Kidney capillary endothelial cell (primary cell): ENCODE measurements around the gene CELSR3.
A peak's percentile ranks its signal among the peaks of the same experiment; 100 is the strongest.

Experiments
- DNase-seq: peaks from one replicate; pipeline ENCODE4 v3.0.0-alpha.2; 2018; ENCODE audit warnings: low spot score

Gene CELSR3

DNA sequence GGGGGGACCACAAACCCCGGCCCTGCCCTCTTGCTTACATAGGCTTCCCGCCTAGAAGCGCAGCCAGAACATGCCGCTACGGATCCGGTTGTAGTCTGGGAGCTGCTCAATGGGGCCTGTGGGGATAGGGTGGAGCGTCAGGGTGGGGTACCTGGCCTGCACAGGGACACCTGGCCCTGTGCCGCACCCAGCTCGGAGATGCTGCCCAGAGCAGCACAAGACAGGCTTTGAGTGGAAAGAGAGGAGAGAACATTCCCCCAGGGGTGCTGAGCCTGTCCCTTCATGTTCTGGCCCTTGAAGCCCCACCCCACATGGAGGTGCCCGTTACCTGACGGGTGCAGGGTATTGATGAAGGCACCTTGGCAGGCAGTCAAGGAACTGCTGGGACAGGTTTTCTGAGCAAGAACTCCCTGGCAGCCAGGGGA, 63.6 kb downstream of the CELSR3 start:
- DNase-seq = no peak

- DNase-seq = no peak
Measured at GRCh38 chr3:48598323-48599076, 64.2 kb downstream of the CELSR3 start.

GRCh38 chr3:48597408-48597800, 65.3 kb downstream of the CELSR3 start:
- no peak for DNase-seq

- no peak for DNase-seq
Measured at GRCh38 chr3:48596676-48597407, 65.8 kb downstream of the CELSR3 start.

GRCh38 chr3:48596157-48596556, 66.5 kb downstream of the CELSR3 start:
- DNase-seq = no peak

- peak; percentile 50 for DNase-seq
Measured at GRCh38 chr3:48595526-48596121, 67.1 kb downstream of the CELSR3 start.

DNA sequence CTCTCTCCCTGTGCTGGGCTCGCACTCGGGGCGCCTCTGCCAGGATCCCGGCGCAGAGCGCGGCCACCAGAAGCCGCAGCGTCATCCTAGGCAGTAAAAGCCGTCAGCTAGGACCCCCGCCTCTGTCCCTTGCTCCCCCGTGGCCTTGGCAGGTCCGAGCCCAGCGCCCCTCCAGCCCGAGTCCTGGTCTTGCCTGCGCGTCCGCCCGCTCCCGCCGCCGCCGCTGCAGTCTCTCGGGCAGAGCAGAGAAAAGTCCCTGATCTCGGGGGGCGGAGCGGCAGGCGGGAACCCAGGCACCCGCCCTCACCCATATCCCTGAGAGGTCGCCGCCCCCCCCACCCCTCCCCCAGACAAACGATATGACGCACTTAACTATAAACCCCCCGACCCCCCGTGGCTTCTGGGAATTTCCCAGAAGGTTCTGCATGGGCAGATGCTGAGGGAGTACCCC, 67.6 kb downstream of the CELSR3 start, which contains the start of gene COL7A1:
COL7A1 (minus strand) TSS at position 255 of the 451 bp plus-strand sequence; CDS start at position 85, 170 bp downstream.
- no peak for DNase-seq

GRCh38 chr3:48594417-48595049, 68.2 kb downstream of the CELSR3 start:
- DNase-seq = no peak

DNA sequence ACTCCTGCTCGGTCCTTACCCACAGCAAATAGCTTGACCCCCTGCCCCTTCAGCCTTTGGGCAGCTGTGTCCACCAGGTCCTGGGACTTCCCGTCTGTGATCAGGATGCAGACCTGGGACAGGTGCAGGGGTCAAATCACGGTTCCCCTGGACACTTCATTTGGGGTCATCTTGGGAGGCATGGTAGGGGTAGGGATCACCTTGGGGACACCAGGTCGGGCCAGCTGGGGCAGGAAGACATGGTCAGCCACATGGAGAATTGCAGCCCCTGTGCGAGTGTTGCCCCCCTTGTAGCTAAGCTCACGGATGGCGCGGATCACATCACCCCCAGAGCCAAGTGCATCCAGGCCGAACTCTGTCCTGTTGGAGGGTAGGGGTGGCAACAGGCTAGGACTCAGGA, 69.3 kb downstream of the CELSR3 start:
- DNase-seq = no peak

- no peak for DNase-seq
Measured at GRCh38 chr3:48592519-48593087, 70.1 kb downstream of the CELSR3 start.

GRCh38 chr3:48591886-48592518, 70.7 kb downstream of the CELSR3 start:
- no peak for DNase-seq

DNA sequence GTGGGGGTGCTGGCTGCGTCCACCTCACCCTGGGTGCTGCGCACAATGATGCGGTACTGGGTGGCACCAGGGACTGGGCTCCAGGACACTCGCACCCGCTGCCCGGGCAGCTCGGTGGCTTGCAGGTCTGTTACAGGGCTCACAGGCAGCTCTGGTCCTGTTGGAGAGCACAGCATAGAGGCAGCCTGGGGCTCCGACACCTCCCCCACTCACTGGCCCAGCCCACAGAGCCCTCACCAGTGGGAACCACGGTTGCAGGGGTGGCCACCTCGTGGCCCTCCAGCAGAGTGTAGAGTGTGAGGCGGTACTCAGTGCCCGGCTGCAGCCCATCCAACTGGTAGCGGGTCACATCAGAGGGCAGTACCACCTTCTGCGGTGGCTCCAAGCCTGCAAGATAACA, 71.2 kb downstream of the CELSR3 start:
- DNase-seq = no peak

DNA sequence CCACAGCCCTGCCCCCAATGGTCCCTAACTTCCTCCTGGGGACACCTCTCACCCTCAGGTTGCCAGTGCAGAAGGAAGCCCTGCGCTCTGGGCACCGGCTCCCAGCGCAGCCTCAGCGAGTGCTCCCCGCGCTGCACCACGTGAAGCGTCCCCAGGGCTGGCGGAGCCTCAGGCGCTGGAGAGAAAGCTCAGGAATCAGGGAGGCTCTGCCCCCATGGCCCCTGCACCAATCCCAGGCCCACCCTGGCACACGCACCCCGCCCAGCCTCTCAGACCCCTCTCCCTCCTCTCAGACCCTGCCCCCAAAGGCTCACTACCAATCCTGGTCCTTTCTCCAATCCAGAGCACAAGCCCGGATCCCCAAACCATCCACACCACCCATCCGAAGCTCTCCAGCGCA, 74.5 kb downstream of the CELSR3 start:
- DNase-seq = no peak

GRCh38 chr3:48587686-48588085, 75.0 kb downstream of the CELSR3 start:
- no peak for DNase-seq
